ENCODE results near the gene PNPLA7.

DNA sequence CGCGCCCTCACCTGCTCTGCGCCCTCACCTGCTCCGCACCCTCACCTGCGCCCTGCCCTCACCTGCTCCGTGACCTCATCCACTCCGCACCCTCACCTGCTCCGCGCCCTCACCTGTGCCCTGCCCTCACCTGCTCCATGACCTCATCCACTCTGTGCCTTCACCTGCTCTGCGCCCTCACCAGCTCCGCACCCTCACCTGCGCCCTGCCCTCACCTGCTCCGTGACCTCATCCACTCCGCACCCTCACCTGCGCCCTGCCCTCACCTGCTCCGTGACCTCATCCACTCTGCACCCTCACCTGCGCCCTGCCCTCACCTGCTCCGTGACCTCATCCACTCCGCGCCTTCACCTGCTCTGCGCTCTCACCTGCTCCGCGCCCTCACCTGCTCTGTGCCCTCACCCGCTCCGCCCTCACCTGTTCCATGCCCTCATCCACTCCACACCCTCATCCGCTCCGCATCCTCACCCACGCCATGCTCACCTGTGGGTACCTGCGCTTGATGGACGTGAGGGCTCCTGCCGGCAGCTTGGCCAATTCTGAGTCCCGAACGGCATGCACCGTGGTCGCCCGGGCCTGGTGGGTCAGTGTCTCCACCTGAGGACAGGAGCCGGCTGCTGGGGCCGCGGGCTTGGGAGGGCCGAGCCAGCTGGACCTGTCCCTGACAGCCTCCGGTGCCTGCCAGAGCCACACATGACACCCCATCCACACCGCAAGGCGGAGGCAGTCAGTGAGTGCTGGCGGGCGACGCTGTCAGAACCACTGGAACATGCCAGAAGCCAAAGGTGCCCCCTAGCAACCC lies 55.5 kb downstream of the PNPLA7 start:
- TF ChIP-seq, protein P1, sequence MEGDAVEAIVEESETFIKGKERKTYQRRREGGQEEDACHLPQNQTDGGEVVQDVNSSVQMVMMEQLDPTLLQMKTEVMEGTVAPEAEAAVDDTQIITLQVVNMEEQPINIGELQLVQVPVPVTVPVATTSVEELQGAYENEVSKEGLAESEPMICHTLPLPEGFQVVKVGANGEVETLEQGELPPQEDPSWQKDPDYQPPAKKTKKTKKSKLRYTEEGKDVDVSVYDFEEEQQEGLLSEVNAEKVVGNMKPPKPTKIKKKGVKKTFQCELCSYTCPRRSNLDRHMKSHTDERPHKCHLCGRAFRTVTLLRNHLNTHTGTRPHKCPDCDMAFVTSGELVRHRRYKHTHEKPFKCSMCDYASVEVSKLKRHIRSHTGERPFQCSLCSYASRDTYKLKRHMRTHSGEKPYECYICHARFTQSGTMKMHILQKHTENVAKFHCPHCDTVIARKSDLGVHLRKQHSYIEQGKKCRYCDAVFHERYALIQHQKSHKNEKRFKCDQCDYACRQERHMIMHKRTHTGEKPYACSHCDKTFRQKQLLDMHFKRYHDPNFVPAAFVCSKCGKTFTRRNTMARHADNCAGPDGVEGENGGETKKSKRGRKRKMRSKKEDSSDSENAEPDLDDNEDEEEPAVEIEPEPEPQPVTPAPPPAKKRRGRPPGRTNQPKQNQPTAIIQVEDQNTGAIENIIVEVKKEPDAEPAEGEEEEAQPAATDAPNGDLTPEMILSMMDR (IDR thresholded peaks at IDR 0.05): no peak
- TF ChIP-seq POLR2A (IDR thresholded peaks at IDR 0.05): no peak
